ENCODE data around the gene HSPA1B. TPM values are rescaled to one million over a fixed set of nuclear protein-coding genes. Genes with fewer than 3 reads are reported as not detected.
"Not testable (repeated sequence)": the region's sequence is repeated elsewhere in the genome, so short reads cannot be mapped to it uniquely, and the experiment has no call there.

Gene HSPA1B
- total RNA-seq, 2 experiments from 2014 or later, result 54.6 to 61.1 TPM

DNA sequence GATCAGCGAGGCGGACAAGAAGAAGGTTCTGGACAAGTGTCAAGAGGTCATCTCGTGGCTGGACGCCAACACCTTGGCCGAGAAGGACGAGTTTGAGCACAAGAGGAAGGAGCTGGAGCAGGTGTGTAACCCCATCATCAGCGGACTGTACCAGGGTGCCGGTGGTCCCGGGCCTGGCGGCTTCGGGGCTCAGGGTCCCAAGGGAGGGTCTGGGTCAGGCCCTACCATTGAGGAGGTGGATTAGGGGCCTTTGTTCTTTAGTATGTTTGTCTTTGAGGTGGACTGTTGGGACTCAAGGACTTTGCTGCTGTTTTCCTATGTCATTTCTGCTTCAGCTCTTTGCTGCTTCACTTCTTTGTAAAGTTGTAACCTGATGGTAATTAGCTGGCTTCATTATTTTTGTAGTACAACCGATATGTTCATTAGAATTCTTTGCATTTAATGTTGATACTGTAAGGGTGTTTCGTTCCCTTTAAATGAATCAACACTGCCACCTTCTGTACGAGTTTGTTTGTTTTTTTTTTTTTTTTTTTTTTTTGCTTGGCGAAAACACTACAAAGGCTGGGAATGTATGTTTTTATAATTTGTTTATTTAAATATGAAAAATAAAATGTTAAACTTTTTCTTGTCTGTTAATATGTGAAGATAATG, 2.2 kb downstream of the HSPA1B start:
- Mint-ChIP-seq H3K36me3 (ENCODE audit: low read depth) (peaks cover 17% of the 10 kb centered on the region), H3K27me3 (no peaks in the 10 kb centered on the region), H3K27ac (peak overlapping the region; percentile 85), H3K4me3 (peak overlapping the region; percentile 89), H3K9me3 (ENCODE audit: low read depth) (no peaks in the 10 kb centered on the region), H3K4me1 (peaks cover 34% of the 10 kb centered on the region)
- DNase-seq (no peak), ATAC-seq (no peak)
- CTCF ChIA-PET, result interaction anchor here (0.6 to 4.2 kb wide), 28 partner anchors 9 to 1134 kb away, joined by 3 to 23 read pairs (median 4); partner anchors contain the start of genes ABHD16A, DDAH2, LSM2 and LY6G6F
- POLR2A ChIA-PET, result interaction anchor here (1.2 to 1.4 kb wide), 2 partner anchors 17 to 102 kb away, joined by 3 read pairs; no protein-coding TSS in a partner anchor
- intact Hi-C loops (cut with DNase I, micrococcal nuclease), result loop anchor here (1.0 to 5.0 kb wide), 3 partner anchors 149 to 282 kb away; partner anchors contain the start of genes ATP6V1G2 (in 1 of the 2), LY6G5C (in 1 of the 2) and NFKBIL1 (in 1 of the 2)

DNA sequence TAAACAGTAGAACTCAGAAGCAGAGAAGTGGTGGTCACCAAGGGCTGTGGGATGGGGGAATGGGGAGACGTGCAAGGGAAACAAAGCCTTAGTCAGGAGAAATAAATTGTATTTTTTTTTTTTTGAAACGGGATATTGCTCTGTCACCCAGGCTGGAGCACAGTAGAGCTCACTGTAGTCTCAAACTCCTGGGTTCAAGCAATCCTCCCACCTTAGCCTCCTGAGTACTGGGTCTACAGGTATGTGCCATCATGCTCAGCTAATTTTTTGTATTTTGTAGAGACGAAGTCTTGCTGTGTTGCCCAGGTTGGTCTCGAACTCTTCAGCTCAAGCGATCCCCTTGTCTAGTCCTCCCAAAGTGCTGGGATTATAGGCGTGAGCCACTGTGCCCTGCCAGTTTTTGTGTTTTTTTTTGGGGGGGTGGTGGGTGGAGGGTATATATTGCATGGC, 3.4 kb downstream of the HSPA1B start:
- ATAC-seq, result no peak
- intact Hi-C loops (cut with DNase I, micrococcal nuclease), result loop anchor here (1.0 to 5.0 kb wide), 3 partner anchors 150 to 284 kb away; partner anchors contain the start of genes ATP6V1G2 (in 1 of the 2), LY6G5C (in 1 of the 2) and NFKBIL1 (in 1 of the 2)
- H3K9me3 Mint-ChIP-seq (ENCODE audit: low read depth), result no peaks in the 10 kb centered on the region
- H3K36me3 Mint-ChIP-seq (ENCODE audit: low read depth), result peaks cover 26% of the 10 kb centered on the region
- peak overlapping the region; percentile 89 for H3K4me3 Mint-ChIP-seq
- DNase-seq, result no peak
- H3K27ac Mint-ChIP-seq, result peak overlapping the region; percentile 85
- H3K4me1 Mint-ChIP-seq, result peaks cover 24% of the 10 kb centered on the region
- no peaks in the 10 kb centered on the region for H3K27me3 Mint-ChIP-seq
- ChIA-PET POLR2A (interaction anchor here (0.5 to 0.6 kb wide), 2 partner anchors 17 to 34 kb away, joined by 4 to 5 read pairs; no protein-coding TSS in a partner anchor), CTCF (interaction anchor here (0.5 to 4.2 kb wide), 21 partner anchors 10 to 1505 kb away, joined by 3 to 23 read pairs (median 4); partner anchors contain the start of genes C6orf47, DDAH2, LSM2 and VARS1)

DNA sequence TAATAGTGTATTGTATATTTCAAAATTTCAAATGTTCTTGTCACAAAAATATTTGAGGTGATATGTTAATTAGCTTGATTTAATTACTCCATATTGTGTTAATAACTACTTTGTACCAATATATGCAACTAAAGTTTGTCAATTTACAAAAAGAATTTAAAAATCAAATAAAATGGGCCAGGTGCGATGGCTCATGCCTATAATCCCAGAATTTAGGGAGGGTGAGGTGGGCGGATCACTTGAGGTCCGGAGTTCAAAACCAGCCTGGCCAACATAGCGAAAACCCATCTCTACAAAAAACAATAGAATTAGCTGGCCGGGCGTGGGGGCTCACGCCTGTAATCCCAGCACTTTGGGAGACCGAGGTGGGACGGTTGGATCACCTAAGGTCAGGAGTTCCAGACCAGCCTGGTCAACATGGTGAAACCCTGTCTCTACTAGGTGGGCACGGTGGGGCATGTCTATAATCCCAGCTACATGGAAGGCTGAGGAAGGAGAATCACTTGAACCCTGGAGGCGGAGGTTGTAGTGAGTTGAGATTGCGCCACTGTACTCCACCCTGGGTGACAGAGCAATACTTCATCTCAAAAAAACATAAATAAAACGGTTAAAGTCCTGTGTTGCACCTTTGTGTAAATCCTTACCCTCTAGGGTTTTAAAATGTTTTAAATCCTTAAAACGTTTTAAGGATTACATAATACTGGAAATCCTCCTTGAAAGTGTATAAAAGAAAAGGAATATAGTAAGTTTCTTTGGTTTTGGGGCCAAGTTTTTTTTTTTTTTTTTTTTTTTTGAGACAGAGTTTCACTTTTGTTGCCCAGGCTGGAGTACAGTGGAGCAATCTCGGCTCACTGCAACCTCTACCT, 4.0 kb downstream of the HSPA1B start:
- no peak for DNase-seq
- intact Hi-C loops (cut with DNase I, micrococcal nuclease), result loop anchor here in 1 of 2 experiments (2.0 to 5.0 kb wide), 2 partner anchors 151 to 284 kb away; partner anchors contain the start of genes ATP6V1G2, LY6G5C and NFKBIL1
- ChIA-PET POLR2A (interaction anchor here (0.5 kb wide), 1 partner anchor 17 kb away, joined by 4 read pairs; no protein-coding TSS in a partner anchor), CTCF (interaction anchor here (0.5 to 4.2 kb wide), 12 partner anchors 22 to 1505 kb away, joined by 3 to 23 read pairs (median 3); partner anchors contain the start of genes LSM2 and VARS1)
- no peaks in the 10 kb centered on the region for H3K27me3 Mint-ChIP-seq
- H3K27ac Mint-ChIP-seq, result peak overlapping the region; percentile 58
- peaks cover 33% of the 10 kb centered on the region for H3K36me3 Mint-ChIP-seq (ENCODE audit: low read depth)
- H3K4me3 Mint-ChIP-seq, result peak overlapping the region; percentile 89
- no peaks in the 10 kb centered on the region for H3K9me3 Mint-ChIP-seq (ENCODE audit: low read depth)
- no peak for ATAC-seq
- H3K4me1 Mint-ChIP-seq, result peaks cover 22% of the 10 kb centered on the region

- Mint-ChIP-seq H3K9me3 (ENCODE audit: low read depth) (no peaks in the 10 kb centered on the region), H3K4me1 (peaks cover 40% of the 10 kb centered on the region), H3K4me3 (peak overlapping the region; percentile 90), H3K27me3 (no peaks in the 10 kb centered on the region), H3K36me3 (ENCODE audit: low read depth) (peaks cover 60% of the 10 kb centered on the region), H3K27ac (peak overlapping the region; percentile 95)
- peak; percentile 63 for ATAC-seq
- POLR2A ChIA-PET, result interaction anchor here (0.6 to 1.7 kb wide), 5 partner anchors 28 to 294 kb away, joined by 3 to 8 read pairs (median 5); partner anchors contain the start of genes ATF6B, GPANK1, LSM2 and NEU1
- CTCF ChIA-PET, result interaction anchor here (0.6 to 1.2 kb wide), 4 partner anchors 28 to 179 kb away, joined by 3 to 7 read pairs (median 4); partner anchors contain the start of genes APOM, LSM2 and NEU1
- peak; percentile 85 for DNase-seq
- intact Hi-C loops (cut with DNase I, micrococcal nuclease), result loop anchor here (1.0 to 5.0 kb wide), 13 partner anchors 28 to 288 kb away; partner anchors contain the start of genes ATP6V1G2 (in 2 of the 2), EHMT2 (in 2 of the 2), NFKBIL1 (in 2 of the 2) and ABHD16A (in 1 of the 2)
These were observed 7.1 kb downstream of the HSPA1B start for GRCh38 chr6:31834367-31835250.

- DNase-seq (no peak), ATAC-seq (no peak)
- ChIA-PET POLR2A (interaction anchor here (0.6 to 1.7 kb wide), 6 partner anchors 9 to 324 kb away, joined by 3 to 7 read pairs (median 4); partner anchors contain the start of genes HSPA1A, HSPA1B, HSPA1L and LSM2), CTCF (interaction anchor here (0.7 to 2.4 kb wide), 5 partner anchors 27 to 146 kb away, joined by 3 to 6 read pairs (median 4); partner anchors contain the start of genes LSM2 and NEU1)
- Mint-ChIP-seq H3K4me1 (peaks cover 39% of the 10 kb centered on the region), H3K27me3 (no peaks in the 10 kb centered on the region), H3K36me3 (ENCODE audit: low read depth) (peaks cover 62% of the 10 kb centered on the region), H3K4me3 (peak overlapping the region; percentile 90), H3K9me3 (ENCODE audit: low read depth) (no peaks in the 10 kb centered on the region), H3K27ac (peak overlapping the region; percentile 95)
- intact Hi-C loops (cut with DNase I, micrococcal nuclease), result no loop called here
These were observed 8.5 kb downstream of the HSPA1B start for GRCh38 chr6:31836047-31836473.

GRCh38 chr6:31836474-31837368, 9.2 kb downstream of the HSPA1B start:
- ChIA-PET POLR2A (interaction anchor here (0.6 to 1.7 kb wide), 7 partner anchors 9 to 325 kb away, joined by 3 to 7 read pairs (median 4); partner anchors contain the start of genes HSPA1A, HSPA1B, HSPA1L and LSM2), CTCF (interaction anchor here (0.7 to 2.4 kb wide), 6 partner anchors 26 to 106 kb away, joined by 3 to 6 read pairs (median 4); partner anchors contain the start of genes LSM2 and NEU1)
- peaks cover 37% of the 10 kb centered on the region for H3K4me1 Mint-ChIP-seq
- no peak for ATAC-seq
- peak; percentile 27 for DNase-seq
- no peaks in the 10 kb centered on the region for H3K27me3 Mint-ChIP-seq
- intact Hi-C loops (cut with DNase I, micrococcal nuclease), result no loop called here
- no peaks in the 10 kb centered on the region for H3K9me3 Mint-ChIP-seq (ENCODE audit: low read depth)
- H3K36me3 Mint-ChIP-seq (ENCODE audit: low read depth), result peaks cover 60% of the 10 kb centered on the region
- peak overlapping the region; percentile 95 for H3K27ac Mint-ChIP-seq
- H3K4me3 Mint-ChIP-seq, result peak overlapping the region; percentile 90

GRCh38 chr6:31837369-31838113, 10.0 kb downstream of the HSPA1B start:
- POLR2A ChIA-PET, result interaction anchor here (0.6 to 1.7 kb wide), 4 partner anchors 10 to 437 kb away, joined by 3 to 7 read pairs (median 4); partner anchors contain the start of genes HSPA1B and NEU1
- peaks cover 34% of the 10 kb centered on the region for H3K4me1 Mint-ChIP-seq
- ATAC-seq (no peak), DNase-seq (no peak)
- H3K9me3 Mint-ChIP-seq (ENCODE audit: low read depth), result no peaks in the 10 kb centered on the region
- peaks cover 60% of the 10 kb centered on the region for H3K36me3 Mint-ChIP-seq (ENCODE audit: low read depth)
- intact Hi-C loops (cut with DNase I, micrococcal nuclease), result no loop called here
- H3K27ac Mint-ChIP-seq, result peak overlapping the region; percentile 95
- no peaks in the 10 kb centered on the region for H3K27me3 Mint-ChIP-seq
- CTCF ChIA-PET, result interaction anchor here (0.7 to 2.4 kb wide), 5 partner anchors 10 to 107 kb away, joined by 3 to 6 read pairs (median 5); partner anchors contain the start of gene LSM2
- H3K4me3 Mint-ChIP-seq, result peak overlapping the region; percentile 90

- Mint-ChIP-seq H3K36me3 (ENCODE audit: low read depth) (peaks cover 60% of the 10 kb centered on the region), H3K4me3 (peak overlapping the region; percentile 90), H3K27ac (peak overlapping the region; percentile 95), H3K4me1 (peaks cover 30% of the 10 kb centered on the region)
- intact Hi-C loops (cut with DNase I, micrococcal nuclease); H3K27me3 Mint-ChIP-seq; DNase-seq; H3K9me3 Mint-ChIP-seq (ENCODE audit: low read depth); ATAC-seq: not testable (repeated sequence)
- POLR2A ChIA-PET, result interaction anchor here (0.6 to 1.2 kb wide), 6 partner anchors 9 to 438 kb away, joined by 3 to 9 read pairs (median 4); partner anchors contain the start of gene NEU1
- CTCF ChIA-PET, result interaction anchor here (0.7 to 2.4 kb wide), 5 partner anchors 9 to 54 kb away, joined by 3 to 6 read pairs (median 4); partner anchors contain the start of genes HSPA1B and LSM2
These were observed 10.6 kb downstream of the HSPA1B start for GRCh38 chr6:31838114-31838553.
